Hematopoietic multipotent progenitor cell treated with erythropoietin and hydrocortisone succinate and interleukin-3 and kit ligand, for 17 days (in vitro differentiated cells): Measurements from ENCODE around the gene NUP160.
A peak's percentile ranks its signal among the peaks of the same experiment; 100 is the strongest.
"Not testable (repeated sequence)": the region's sequence is repeated elsewhere in the genome, so short reads cannot be mapped to it uniquely, and the experiment has no call there.

Experiments
- DNase-seq: peaks from one replicate; pipeline ENCODE4 v3.0.0-alpha.2; 2015; ENCODE audit warnings: low spot score

NUP160 gene, protein sequence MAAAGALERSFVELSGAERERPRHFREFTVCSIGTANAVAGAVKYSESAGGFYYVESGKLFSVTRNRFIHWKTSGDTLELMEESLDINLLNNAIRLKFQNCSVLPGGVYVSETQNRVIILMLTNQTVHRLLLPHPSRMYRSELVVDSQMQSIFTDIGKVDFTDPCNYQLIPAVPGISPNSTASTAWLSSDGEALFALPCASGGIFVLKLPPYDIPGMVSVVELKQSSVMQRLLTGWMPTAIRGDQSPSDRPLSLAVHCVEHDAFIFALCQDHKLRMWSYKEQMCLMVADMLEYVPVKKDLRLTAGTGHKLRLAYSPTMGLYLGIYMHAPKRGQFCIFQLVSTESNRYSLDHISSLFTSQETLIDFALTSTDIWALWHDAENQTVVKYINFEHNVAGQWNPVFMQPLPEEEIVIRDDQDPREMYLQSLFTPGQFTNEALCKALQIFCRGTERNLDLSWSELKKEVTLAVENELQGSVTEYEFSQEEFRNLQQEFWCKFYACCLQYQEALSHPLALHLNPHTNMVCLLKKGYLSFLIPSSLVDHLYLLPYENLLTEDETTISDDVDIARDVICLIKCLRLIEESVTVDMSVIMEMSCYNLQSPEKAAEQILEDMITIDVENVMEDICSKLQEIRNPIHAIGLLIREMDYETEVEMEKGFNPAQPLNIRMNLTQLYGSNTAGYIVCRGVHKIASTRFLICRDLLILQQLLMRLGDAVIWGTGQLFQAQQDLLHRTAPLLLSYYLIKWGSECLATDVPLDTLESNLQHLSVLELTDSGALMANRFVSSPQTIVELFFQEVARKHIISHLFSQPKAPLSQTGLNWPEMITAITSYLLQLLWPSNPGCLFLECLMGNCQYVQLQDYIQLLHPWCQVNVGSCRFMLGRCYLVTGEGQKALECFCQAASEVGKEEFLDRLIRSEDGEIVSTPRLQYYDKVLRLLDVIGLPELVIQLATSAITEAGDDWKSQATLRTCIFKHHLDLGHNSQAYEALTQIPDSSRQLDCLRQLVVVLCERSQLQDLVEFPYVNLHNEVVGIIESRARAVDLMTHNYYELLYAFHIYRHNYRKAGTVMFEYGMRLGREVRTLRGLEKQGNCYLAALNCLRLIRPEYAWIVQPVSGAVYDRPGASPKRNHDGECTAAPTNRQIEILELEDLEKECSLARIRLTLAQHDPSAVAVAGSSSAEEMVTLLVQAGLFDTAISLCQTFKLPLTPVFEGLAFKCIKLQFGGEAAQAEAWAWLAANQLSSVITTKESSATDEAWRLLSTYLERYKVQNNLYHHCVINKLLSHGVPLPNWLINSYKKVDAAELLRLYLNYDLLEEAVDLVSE (N-terminal part only)

DNA sequence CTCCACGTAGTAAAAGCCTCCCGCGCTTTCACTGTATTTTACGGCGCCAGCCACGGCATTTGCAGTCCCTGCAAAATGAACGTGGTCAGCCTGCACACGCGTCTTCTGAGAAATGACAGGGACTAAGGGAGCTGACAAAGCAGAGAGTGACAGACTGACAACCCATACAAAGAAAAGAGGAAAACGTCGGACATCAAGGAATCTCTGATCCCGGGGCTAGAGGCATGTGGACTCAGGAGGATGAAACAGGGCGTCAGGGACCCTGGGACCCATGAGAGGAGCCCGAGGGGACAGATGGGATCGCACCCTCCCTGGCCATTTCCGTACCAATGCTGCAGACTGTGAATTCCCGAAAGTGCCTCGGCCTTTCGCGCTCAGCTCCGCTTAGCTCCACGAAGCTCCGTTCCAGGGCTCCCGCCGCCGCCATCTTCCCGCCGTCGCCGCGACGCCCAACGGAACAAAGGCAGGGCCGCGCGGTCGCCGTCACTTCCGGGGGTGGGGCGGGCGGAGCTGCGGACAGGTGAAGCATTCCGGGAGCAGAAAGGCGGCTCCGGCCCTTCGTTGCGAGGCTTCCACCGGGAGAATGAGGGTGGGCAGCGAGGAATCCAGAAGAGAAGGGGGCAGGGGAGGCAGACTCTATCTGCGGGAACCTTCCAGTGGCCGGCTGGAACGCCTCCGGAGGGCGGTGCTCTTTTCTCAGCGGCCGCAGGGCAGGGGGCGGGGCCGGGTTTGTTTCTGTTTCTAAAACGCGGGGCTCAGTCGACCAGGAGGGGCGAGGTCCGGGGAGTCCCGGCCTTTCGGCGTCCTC is at the start of gene NUP160:
NUP160 (minus strand) TSS at position 459 of the 808 bp plus-strand sequence; CDS start at position 427, 32 bp downstream.
- peak; percentile 71 for DNase-seq

DNA sequence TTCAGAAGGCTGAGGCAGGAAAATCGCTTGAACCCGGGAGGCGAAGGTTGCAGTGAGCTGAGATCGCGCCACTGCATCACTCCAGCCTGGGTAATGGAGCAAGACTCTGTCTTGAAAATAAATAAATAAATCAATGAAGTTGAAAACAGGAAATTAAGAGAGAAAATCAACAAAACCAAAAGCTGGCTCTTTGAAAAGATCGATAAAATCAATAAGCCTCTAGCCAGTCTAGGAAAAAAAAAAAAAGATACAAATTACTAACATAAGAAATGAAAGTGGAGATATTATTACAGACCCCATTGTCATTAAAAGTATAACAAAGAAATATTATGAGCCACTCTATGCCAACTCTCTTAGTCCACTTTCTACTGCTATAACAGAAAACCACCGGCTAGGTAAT is 48.0 kb upstream of the NUP160 start:
- no peak for DNase-seq

DNA sequence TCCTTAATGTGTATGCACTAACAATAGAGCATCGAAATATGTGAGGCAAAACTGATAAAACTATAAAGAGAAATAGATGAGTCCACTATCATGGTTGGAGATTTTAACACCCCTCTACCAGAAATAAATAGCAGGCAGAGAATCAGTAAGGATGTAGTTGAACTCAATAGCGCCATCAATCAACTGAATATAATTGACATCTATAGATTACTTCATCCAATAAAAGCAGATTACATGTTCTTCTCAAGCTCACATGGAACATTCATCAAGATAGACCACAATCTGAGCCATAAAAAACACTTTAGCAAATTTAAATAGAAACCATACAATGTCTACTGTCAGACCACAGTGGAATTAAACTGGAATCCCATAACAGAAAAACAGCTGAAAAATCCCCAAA is 46.9 kb upstream of the NUP160 start:
- DNase-seq, result no peak

DNA sequence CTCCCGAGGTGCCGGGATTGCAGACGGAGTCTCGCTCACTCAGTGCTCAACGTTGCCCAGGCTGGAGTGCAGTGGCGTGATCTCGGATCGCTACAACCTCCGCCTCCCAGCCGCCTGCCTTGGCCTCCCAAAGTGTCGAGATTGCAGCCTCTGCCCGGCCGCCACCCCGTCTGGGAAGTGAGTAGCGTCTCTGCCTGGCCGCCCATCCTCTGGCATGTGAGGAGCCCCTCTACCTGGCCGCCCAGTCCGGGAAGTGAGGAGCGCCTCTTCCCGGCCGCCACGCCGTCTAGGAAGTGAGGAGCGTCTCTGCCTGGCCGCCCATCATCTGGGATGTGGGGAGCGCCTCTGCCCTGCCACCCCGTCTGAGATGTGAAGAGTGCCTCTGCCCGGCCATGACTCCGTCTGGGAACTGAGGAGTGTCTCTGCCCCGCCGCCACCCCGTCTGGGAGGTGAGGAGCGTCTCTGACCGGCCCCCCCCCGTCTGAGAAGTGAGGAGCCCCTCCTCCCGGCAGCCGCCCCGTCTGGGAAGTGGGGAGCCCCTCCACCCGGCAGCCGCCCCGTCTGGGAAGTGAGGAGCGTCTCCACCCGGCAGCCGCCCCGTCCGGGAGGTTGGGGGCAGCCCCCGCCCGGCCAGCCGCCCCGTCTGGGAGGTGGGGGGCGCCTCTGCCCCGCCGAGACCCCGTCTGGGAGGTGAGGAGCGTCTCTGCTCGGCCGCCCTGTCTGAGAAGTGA is 44.6 kb upstream of the NUP160 start:
- not testable (repeated sequence) for DNase-seq

DNA sequence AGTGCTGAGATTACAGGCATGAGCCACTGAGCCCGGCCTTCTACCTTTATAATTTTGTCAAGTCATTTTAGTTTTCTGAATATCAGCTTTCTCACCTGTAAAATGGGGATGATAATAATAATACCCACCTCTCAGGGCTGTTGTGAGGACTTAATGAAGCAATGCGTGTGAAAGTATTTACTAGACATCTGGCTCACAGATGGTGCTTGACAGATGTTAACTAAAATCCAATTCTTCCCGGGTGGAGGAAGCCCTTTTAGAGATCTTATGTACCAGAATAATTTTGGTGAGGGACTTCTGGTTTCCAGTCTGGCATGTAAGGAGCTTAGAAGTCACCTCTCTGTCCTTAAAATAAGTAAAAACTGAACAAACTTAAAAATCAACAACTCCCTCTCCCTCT is 43.7 kb upstream of the NUP160 start:
- no peak for DNase-seq

DNA sequence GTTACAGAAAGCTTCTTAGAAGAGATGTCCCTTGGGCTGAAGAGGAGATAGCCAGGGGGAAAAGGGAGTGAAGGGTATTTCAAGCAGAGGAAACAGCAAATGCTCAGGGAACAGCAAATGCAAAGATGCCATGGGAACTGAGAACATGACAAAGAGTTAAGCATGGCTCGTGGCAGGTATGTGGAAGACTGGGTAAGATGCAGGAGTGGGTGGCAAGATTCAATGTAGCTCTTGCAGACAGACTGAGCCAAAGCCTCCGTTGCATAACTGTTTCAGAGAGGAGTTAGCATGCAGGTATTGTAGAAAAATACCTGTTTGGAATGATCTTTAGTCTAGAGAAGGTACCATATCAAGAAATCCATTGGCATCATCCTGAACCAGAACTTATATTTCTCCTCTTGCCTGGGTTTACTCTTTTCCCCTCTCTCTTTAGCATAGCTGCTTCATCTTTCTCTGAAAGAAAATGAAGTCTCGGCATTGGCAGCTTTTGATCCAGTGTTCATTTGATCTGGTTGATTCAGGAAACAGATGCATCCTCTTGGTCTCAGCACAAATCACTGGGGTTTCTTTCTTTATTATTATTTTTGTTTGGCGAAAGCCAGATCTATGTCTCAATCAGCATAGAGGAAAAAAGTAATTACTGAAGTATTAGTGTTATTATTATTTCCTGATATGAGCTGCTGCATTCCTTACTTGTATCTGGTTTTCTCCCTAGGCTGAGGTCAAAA is 41.7 kb upstream of the NUP160 start:
- DNase-seq, result no peak

DNA sequence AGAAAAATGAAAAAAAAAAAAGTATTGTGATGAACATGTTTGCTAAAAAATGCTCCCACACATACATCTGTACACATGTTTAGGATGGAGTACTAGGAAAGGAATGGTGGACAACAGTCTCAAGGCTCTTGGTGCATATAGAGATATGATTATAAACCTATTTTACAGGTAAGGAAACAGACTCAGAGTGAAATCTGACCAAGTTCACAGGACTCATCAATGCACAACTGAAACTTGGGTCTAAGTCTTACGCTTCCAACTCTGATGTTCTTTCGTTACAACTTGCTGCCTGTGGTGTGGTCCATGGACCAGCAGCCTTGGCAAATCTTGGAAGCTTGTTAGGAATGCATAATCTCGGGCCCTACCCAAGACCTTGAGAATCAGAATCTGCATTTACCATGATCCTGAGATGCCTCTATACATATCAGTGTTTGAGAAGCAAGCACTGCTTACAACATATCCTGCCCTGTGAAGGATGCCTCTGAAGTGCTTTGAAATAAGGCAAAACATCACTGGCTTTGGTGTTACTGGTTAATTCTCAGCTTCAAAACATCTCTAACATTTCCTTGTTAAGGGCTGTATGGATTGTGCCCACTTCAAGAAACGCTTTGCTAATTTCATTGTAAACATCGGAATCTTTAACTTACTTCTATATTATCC is 39.9 kb upstream of the NUP160 start:
- no peak for DNase-seq

DNA sequence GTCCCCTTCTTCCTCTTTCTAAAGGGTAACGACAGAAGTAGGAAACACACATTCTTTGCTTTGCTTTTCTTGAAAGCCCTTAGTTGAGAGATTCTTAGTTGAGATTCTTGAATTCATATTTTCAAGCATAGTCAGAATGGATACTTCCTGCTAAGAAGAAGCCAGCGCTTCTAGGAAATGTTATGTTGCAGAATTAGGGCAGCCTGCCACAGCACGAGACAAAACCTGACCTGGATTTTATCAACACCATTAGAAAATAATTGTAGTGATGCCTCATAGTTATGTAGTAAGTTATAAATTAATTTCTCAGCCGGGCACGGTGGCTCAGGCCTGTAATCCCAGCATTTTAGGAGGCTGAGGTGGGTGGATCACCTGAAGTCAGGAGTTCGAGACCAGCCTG is 37.9 kb upstream of the NUP160 start:
- DNase-seq, result no peak

DNA sequence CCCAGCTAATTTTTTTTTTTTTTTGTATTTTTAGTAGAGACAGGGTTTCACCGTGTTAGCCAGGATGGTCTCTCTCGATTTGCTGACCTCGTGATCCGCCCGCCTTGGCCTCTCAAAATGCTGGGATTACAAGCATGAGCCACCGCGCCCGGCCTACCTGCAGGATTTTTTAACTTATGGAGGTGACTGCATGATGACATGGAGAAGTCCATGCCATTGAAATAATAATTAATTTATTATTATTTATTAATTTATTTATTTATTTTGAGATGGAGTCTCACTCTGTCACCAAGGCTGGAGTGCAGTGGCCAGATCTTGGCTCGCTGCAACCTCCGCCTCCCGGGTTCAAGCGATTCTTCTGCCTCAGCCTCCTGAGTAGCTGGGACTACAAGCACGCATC is 34.3 kb upstream of the NUP160 start:
- DNase-seq, result not testable (repeated sequence)

DNA sequence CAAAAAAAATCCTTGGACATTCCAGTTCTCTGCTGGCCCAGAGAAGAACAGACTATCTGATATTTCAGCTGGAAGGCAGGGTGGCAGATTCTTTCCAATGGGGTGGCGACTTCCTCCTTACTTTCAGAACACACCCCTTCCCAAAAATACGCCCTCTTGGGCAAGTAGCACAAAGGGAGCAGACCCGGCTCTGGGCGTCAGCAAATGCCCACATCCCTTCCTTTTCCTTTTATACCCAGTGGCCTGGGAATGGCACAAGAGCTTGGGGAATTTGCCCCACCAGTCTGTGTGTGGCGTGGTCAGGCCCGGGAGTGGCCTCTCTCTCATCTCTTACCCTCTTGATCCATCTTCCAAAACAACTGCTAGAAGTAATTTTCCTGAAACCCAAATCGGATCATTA is 33.0 kb upstream of the NUP160 start:
- DNase-seq, result no peak

DNA sequence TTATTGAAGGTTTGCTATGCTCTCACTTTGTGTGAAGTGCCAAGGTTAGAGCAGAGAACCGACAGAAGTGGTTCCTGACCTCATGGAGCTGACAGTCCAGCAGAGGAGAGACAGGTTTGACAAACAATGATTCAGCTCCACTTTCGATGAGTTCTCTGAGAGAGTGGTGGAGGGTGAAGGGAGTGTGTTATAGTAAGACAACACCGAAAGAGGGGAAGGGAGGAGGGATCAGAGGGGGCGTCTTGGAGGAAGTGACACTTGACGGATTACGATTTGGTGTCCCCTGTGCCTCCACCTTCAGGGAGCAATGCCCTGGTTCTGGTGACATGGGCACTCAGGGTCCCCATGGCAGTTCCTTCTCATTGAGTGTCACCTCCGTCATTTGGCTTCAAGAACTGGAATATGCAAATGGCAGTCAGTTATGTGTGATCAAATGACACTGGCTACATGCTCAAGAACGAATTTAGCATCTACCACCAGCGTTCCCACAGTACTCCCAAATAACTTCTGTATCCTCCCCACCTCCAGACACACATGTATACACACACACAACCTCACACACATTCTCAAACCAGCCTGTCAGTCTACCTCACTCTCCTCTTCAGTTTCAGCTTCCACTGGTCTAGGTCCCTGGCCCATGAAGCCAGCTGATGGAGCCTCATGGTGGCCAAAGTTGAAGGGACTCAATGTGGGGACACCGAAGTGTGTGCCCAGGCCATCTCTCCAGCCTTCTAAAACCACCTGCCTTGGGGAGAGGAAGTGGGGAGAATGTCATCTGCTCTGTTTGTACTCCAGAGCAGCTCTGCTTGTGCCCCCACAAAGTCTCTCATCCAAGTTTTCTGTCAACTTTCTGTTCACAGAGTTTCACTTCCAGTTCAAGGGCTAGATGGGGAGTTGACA is 31.4 kb upstream of the NUP160 start:
- no peak for DNase-seq

DNA sequence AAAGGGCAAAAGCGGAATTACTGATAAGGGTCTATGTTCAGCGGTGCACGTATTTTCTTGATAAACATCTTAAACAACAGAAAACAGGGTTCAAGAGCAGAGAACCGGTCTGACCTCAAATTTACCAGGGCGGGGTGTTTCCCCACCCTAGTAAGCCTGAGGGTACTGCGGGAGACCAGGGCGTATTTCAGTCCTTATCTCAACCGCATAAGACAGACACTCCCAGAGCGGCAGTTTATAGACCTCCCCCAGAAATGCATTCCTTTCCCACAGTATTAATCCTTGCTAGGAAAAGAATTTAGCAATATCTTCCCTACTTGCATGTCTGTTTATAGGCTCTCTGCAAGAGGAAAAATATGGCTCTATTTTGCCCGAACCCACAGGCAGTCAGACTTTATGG is 27.7 kb upstream of the NUP160 start:
- DNase-seq, result not testable (repeated sequence)

DNA sequence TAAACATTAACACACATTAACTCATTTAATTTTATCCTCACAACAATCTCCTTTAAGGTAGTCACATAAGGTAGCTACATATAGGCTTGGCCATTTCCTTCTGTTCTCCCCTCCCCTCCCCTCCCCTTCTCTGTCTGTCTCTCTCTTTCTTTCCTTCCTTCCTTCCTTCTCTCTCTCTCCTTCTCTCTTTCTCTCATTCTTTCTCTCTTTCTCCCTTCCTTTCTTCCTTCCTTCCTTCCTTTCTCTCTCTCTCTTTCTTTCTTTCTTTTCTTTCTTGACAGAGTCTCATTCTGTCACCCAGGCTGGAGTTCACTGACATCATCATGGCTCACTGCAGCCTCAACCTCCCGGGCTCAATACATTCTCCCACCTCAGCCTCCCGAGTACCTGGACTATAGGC is 22.3 kb upstream of the NUP160 start:
- DNase-seq, result no peak

DNA sequence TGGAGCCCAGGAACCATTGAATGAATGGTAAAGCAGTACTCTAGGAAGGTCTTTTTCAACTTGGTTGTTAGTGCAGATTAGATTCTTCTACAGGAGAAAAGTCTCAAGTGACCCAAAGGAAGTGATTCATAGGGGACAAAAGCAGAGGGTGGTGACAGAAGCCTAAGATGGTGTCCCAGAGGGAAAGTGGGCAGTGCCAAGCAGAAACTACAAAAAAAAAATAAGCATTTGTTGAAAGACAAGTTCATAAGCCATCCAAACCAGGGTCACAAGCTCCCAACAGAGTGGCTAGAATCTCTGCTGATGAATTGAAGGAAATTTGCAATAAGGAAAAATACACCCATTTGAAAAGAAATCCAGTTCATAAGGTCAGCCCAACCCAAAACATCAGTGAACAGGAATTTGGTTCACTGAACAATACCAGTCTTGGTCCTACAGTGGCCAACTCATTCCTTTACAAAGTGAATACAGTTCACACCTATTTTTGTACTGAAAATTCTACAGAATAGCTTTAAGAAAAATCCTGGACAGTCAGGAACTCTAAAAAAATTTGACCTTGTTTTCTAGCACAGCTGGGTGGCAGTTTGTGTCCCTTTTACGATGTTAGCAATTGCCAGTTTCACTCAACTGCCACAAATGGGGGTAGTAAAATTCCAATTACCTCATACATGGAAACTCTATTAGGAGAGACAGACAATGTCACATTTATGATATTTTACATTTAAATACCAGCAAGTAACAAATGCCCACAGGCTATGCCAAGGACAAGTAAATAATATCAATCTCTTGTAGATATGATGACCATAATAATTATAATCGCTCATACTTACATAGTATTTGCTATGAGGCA is 21.6 kb upstream of the NUP160 start:
- DNase-seq, result no peak

DNA sequence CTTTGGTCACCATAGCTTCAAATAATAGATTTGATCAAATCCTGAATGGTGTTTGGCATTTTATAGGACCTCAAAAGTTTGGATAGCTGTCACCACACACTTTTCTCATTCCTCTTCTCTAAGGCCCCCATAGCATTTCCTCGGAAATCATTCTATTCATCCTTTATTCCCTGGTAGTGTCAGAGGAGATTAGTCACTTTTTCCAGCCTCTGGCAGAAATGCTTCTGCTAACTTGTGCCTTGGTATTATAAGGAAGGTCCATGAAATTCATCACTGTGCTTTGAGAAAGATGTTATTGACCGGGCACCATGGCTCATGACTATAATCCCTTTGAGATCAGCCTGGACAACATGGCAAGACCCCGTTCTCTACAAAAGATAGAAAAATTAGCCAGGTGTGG is 19.7 kb upstream of the NUP160 start:
- DNase-seq, result no peak

DNA sequence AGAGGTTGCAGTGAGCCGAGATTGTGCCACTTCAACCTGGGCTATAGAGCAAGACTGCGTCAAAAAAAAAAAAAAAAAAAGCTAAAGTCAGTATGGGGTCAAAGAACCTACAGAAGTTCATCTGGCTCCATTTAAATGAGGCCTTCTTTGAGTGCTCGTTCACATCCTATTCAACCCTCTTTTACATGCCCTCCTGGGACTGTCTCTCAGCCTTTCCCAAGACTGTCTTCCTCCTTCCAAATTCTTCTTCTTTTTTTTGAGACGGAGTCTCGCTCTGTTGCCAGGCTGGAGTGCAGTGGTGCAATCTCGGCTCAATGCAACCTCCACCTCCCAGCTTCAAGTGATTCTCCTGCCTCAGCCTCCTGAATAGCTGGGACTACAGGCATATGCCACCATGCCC is 18.7 kb upstream of the NUP160 start:
- DNase-seq, result not testable (repeated sequence)

DNA sequence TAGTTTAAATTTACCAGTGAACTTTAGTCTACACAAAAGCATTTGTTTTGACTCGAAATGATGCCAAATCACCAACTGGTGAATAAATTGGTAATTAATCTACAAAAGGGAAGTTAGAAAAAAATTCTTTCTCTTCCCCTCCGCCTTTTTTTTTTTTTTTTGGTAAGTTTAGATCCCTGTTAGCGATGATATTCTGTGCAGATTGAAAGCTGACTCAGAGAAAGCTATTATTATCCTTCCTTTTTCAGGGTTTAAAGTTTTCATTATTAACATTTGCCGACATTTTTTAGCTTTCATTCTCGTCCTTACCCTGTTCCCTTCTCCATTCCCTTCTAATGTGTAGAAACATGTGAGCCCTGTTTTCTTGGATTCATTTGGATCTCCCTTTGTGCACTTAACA is 16.8 kb upstream of the NUP160 start:
- no peak for DNase-seq
